ENCODE measurements around the gene CPSF4L. TPM values are rescaled to one million over a fixed set of nuclear protein-coding genes. Genes with fewer than 3 reads are reported as not detected.
A peak's percentile ranks its signal among the peaks of the same experiment; 100 is the strongest.

CPSF4L gene
- polyA plus RNA-seq, 1 of the 3 experiments (the other 2 are of a cell fraction): 0.10 TPM

- Histone ChIP-seq H3K9ac (no peak overlapping the region), H4K20me1 (ENCODE audit: insufficient read depth) (no peaks in the 10 kb centered on the region), H3K27ac (ENCODE audit: low read depth in 2 of 2, low read length in 1 of 2) (no peak overlapping the region), H3K27me3 (ENCODE audit: insufficient read depth) (no peaks in the 10 kb centered on the region), H3K4me1 (ENCODE audit: control insufficient read depth in 1 of 2, insufficient read depth in 2 of 2, low read depth in 1 of 2, low read length in 1 of 2) (no peaks in the 10 kb centered on the region), H3K4me2 (no peak overlapping the region), H3K9me2 (no peaks in the 10 kb centered on the region), H3K36me3 (replicated peaks in 1 of 2; ENCODE audit: control insufficient read depth in 1 of 2, insufficient read depth in 2 of 2, low read length in 1 of 2) (peaks cover 30 to 47% of the 10 kb centered on the region in 2 experiments), H3K79me2 (ENCODE audit: insufficient read depth) (no peaks in the 10 kb centered on the region), H3K9me3 (no peaks in the 10 kb centered on the region), H3F3A (replicated peaks; ENCODE audit: insufficient read depth) (no peaks in the 10 kb centered on the region), H2AFZ (ENCODE audit: low read depth) (no peak overlapping the region), H3K4me3 (ENCODE audit: low read depth in 2 of 2, low read length in 1 of 2) (no peak overlapping the region)
- TF ChIP-seq IRF3 (IDR thresholded peaks at IDR 0.05; ENCODE audit: low read depth, low read length) (no peak), RCOR1 (IDR thresholded peaks at IDR 0.05; ENCODE audit: low read length) (no peak), TEAD4 (IDR thresholded peaks at IDR 0.05; ENCODE audit: borderline replicate concordance, insufficient read depth) (no peak), RAD21 (IDR thresholded peaks at IDR 0.05; ENCODE audit: low read length) (no peak), FOSL2 (IDR thresholded peaks at IDR 0.05; ENCODE audit: borderline replicate concordance, low read depth) (no peak), EP300 (IDR thresholded peaks at IDR 0.05; ENCODE audit: borderline replicate concordance in 1 of 2, low read depth in 1 of 2, low read length in 1 of 2) (no peak), TAF1 (IDR thresholded peaks at IDR 0.05; ENCODE audit: borderline replicate concordance, low read depth, low read length) (no peak), TCF12 (IDR thresholded peaks at IDR 0.05) (no peak), RFX5 (IDR thresholded peaks at IDR 0.05; ENCODE audit: low read length) (no peak)
- TF ChIP-seq, protein P1, sequence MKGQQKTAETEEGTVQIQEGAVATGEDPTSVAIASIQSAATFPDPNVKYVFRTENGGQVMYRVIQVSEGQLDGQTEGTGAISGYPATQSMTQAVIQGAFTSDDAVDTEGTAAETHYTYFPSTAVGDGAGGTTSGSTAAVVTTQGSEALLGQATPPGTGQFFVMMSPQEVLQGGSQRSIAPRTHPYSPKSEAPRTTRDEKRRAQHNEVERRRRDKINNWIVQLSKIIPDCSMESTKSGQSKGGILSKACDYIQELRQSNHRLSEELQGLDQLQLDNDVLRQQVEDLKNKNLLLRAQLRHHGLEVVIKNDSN (IDR thresholded peaks at IDR 0.05; ENCODE audit: borderline replicate concordance, low read depth): no peak
- TF ChIP-seq, protein P2, sequence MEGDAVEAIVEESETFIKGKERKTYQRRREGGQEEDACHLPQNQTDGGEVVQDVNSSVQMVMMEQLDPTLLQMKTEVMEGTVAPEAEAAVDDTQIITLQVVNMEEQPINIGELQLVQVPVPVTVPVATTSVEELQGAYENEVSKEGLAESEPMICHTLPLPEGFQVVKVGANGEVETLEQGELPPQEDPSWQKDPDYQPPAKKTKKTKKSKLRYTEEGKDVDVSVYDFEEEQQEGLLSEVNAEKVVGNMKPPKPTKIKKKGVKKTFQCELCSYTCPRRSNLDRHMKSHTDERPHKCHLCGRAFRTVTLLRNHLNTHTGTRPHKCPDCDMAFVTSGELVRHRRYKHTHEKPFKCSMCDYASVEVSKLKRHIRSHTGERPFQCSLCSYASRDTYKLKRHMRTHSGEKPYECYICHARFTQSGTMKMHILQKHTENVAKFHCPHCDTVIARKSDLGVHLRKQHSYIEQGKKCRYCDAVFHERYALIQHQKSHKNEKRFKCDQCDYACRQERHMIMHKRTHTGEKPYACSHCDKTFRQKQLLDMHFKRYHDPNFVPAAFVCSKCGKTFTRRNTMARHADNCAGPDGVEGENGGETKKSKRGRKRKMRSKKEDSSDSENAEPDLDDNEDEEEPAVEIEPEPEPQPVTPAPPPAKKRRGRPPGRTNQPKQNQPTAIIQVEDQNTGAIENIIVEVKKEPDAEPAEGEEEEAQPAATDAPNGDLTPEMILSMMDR (IDR thresholded peaks at IDR 0.05): no peak
- POLR2A ChIA-PET: no interaction called here
- 89% methylated on average over 10 of the region's 10 CpGs for WGBS (ENCODE audit: low lambda C conversion rate)
- CTCF ChIA-PET: interaction anchor here (0.6 to 22.4 kb wide), 6 partner anchors 8 to 522 kb away, joined by 3 to 691 read pairs (median 4); no protein-coding TSS in a partner anchor
- no peak for DNase-seq
These were observed 13.1 kb downstream of the CPSF4L start for GRCh38 chr17:73248532-73248931.

- Histone ChIP-seq H3K9me2 (no peaks in the 10 kb centered on the region), H4K20me1 (ENCODE audit: insufficient read depth) (no peaks in the 10 kb centered on the region), H3K4me3 (ENCODE audit: low read depth in 2 of 2, low read length in 1 of 2) (no peak overlapping the region), H3K4me2 (no peak overlapping the region), H2AFZ (ENCODE audit: low read depth) (no peak overlapping the region), H3K79me2 (ENCODE audit: insufficient read depth) (no peaks in the 10 kb centered on the region), H3K4me1 (ENCODE audit: control insufficient read depth in 1 of 2, insufficient read depth in 2 of 2, low read depth in 1 of 2, low read length in 1 of 2) (no peaks in the 10 kb centered on the region), H3K27me3 (ENCODE audit: insufficient read depth) (no peaks in the 10 kb centered on the region), H3F3A (replicated peaks; ENCODE audit: insufficient read depth) (no peaks in the 10 kb centered on the region), H3K9me3 (no peaks in the 10 kb centered on the region), H3K27ac (ENCODE audit: low read depth in 2 of 2, low read length in 1 of 2) (no peak overlapping the region), H3K9ac (no peak overlapping the region), H3K36me3 (replicated peaks in 1 of 2; ENCODE audit: control insufficient read depth in 1 of 2, insufficient read depth in 2 of 2, low read length in 1 of 2) (peaks cover 33 to 49% of the 10 kb centered on the region in 2 experiments)
- POLR2A ChIA-PET: no interaction called here
- TF ChIP-seq SMC3 (IDR thresholded peaks at IDR 0.05; ENCODE audit: low read depth, low read length) (peak; percentile 26; the same call in 1 of the 2 replicates), GATA2 (CRISPR knock-in tag; IDR thresholded peaks at IDR 0.05) (no peak)
- TF ChIP-seq, protein P3, sequence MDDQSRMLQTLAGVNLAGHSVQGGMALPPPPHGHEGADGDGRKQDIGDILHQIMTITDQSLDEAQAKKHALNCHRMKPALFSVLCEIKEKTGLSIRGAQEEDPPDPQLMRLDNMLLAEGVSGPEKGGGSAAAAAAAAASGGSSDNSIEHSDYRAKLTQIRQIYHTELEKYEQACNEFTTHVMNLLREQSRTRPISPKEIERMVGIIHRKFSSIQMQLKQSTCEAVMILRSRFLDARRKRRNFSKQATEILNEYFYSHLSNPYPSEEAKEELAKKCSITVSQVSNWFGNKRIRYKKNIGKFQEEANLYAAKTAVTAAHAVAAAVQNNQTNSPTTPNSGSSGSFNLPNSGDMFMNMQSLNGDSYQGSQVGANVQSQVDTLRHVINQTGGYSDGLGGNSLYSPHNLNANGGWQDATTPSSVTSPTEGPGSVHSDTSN (IDR thresholded peaks at IDR 0.05): no peak
- TF ChIP-seq, protein P2 (IDR thresholded peaks at IDR 0.05): peak; percentile 41
- DNase-seq: no peak
- CTCF ChIA-PET: interaction anchor here (0.9 to 22.4 kb wide), 6 partner anchors 7 to 691 kb away, joined by 3 to 691 read pairs (median 16); no protein-coding TSS in a partner anchor
- 90% methylated on average over 2 of the region's 2 CpGs for WGBS (ENCODE audit: low lambda C conversion rate)
These were observed 14.0 kb downstream of the CPSF4L start for GRCh38 chr17:73247726-73248125.
